GM21423 (cell line): Measurements from ENCODE around the gene RIMKLB.
"Not testable (repeated sequence)": the region's sequence is repeated elsewhere in the genome, so short reads cannot be mapped to it uniquely, and the experiment has no call there.

ENCODE experiments used
- ATAC-seq: cut with Tn5 transposase; IDR thresholded peaks from one replicate; pipeline ENCODE4 v1.9.1; 2021; ENCODE audit warnings: mild to moderate bottlenecking, moderate library complexity; ENCODE audit not compliant: unreplicated experiment

Gene RIMKLB

GRCh38 chr12:8813572-8814357, 116.0 kb downstream of the RIMKLB start:
- ATAC-seq: no peak

DNA sequence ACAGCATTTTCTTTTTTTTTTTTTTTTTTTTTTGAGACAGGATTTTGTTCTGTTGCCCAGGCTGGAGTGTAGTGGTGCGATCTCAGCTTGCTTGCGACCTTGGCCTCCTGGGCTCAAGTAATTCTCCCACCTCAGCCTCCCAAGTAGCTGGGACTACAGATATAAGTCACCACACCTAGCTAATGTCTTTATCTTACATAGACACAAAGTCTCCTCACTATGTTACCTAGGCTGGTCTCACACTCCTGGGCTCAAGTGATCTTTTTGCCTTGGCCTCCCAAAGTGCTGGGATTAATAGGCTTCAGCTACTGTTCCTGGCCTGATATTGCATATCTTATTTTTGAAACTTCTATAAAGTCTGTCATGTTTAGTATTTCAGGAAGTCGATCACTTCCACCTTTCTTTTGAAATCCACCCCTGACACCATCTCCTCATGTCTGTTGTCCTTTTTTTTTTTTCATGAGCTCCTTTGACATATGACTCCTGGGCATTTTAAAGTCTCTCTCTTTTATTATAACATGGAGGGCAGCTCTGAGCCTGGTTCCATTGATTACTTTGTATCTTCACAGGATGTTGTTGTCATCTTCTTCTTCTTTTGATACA, 118.8 kb downstream of the RIMKLB start:
- ATAC-seq: no peak

DNA sequence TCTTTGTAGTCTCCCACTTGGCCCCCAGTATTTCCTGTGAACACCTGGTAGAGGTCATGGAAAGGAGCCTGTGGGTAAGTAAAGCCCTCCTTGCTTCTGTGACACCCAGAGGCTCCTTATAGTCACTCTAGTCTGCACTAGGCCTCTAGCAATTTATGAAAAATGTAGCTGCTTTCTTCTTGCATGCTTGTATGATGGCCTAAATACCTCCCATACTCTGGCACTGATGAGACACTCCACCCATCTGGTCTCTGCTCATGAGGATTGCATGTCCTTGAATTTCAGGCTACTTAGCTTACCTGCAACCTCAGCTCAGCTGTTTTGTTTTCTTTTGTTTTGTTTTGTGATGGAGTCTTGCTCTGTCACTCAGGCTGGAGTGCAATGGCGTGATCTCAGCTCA, 120.1 kb downstream of the RIMKLB start:
- no peak for ATAC-seq

- ATAC-seq: no peak
Measured at GRCh38 chr12:8818526-8818925, 120.7 kb downstream of the RIMKLB start.

- no peak for ATAC-seq
Measured at GRCh38 chr12:8819666-8819980, 121.8 kb downstream of the RIMKLB start.

- not testable (repeated sequence) for ATAC-seq
Measured at GRCh38 chr12:8820676-8821407, 123.1 kb downstream of the RIMKLB start.

DNA sequence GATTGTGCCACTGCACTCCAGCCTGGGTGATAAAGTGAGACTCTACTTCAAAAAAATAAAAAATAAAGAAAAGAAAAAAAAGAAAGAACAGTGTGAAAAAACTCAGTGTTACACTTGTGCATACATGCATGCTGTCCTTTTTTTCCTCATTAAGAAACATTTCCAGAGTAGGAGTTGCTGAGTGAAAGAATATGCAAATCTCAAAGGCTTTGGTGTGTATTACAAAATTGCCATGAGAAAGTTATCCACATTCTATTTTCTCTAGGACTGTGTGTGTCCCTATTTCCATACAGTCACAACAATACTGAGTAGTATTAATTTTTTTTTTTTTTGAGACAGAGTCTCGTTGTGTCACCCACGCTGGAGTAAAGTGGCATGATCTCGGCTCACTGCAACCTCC, 123.8 kb downstream of the RIMKLB start:
- no peak for ATAC-seq

- ATAC-seq: no peak
Measured at GRCh38 chr12:8822298-8822697, 124.5 kb downstream of the RIMKLB start, which contains the start of gene A2ML1. Gene A2ML1 (plus strand): TSS chr12:8822621. CDS start chr12:8822652, 31 bp downstream.

DNA sequence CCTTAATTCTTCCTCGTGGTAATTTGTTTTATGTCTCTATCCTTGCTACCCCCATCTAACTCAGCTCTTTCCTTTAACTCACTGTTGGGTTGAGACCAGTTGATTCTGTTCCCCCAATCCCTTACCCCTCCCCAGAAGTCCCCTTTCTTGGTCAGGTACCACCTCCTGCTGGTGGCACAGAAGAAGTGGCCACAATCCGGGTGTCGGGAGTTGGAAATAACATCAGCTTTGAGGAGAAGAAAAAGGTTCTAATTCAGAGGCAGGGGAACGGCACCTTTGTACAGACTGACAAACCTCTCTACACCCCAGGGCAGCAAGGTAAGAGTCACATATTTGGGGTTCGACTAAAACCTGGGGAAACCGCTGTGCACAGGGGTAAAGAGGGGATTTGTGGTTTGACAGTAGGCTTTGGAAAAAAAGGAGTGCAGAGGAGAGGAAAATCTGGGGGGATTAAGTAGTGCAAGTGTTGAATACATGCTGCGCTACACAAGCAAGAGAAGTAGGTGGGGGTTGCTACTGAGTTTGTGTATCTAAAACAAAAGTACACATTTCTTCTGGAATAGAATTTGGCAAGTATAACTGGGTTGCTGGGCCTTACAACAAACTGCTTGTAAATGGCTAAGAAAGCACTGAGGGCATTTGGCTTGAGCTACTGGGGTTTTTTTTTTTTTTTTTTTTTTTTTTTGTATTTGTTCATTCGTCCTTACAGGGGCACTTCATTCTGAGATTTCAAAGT, 125.9 kb downstream of the RIMKLB start:
- no peak for ATAC-seq

DNA sequence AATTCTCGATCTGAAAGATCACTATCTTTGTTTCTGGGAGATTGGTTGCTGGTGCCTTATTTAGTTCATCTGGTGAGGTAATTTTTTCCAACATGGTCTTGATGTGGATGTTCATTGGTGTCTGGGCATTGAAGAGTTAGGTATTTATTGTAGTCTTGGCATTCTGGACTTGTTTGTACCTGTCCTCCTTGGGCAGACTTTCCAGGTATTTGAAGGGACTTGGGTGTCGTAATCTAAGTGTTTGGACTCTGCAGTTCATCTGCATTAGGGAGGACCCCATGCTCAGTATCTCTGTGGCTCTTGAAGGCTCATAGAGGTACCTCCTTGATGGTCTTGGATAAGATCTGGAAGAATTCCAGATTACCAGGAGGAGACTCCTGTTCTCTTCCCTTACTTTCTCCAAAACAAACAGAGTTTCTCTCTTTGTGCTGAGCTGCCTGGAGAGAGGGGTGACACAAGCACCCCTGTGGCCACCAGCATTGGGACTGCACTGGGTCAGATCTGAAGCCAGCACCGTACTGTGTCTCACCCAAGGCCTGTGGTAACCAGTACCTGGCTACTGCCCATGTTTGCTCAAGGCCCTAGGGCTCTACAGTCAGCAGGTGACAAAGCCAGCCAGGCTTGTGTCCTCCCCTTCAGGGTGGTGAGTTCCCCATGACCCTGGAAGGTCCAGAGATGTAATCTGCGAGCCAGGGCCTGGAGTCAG, 129.9 kb downstream of the RIMKLB start:
- no peak for ATAC-seq

GRCh38 chr12:8828257-8829124, 130.7 kb downstream of the RIMKLB start:
- no peak for ATAC-seq

- no peak for ATAC-seq
Measured at GRCh38 chr12:8829125-8829518, 131.3 kb downstream of the RIMKLB start.

DNA sequence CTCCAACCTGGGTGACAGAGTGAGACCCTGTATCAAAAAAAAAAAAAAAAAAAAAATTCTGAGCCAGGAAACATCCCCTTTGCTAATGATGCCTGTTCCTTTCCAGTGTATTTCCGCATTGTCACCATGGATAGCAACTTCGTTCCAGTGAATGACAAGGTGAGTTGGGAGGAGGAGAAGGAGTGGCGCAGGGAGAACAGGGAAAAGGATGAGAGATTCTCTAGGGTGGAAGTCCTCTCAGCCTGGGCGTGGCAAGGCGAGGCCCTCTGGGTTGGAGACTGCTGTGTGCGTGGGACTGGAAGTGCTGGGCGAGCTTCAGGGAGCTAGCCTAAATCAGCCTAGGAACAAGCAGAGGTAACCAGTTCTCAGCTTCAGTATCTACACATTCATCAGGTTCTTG, 131.8 kb downstream of the RIMKLB start:
- ATAC-seq: no peak

DNA sequence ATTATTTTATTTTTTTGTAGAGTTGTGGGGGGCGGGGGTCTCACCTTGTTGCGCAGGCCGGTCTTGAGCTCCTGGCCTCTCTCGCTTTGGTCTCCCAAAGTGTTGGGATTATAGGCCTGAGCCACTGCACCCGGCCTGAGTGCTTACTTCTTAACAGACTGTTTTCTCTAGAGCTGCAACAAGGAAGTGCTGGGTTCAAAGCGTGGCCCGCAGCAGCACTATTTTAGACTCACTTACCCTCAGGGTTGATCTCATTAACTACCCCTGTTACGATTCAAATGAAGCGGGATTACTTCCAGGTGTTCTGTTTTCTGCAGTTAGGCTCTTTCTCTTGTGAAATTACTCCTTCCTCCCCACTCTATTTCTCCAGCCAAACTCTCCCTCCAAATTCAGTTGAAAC, 133.3 kb downstream of the RIMKLB start:
- no peak for ATAC-seq

GRCh38 chr12:8832500-8832899, 134.7 kb downstream of the RIMKLB start:
- ATAC-seq: no peak
